GM12865 (cell line): Measurements from ENCODE around the gene LARP1.

Experiments used
- DNase-seq: peaks from one replicate; pipeline ENCODE4 v3.0.0; 2010; ENCODE audit warnings: low read depth
- H3K4me3 ChIP-seq: 2 replicates; pipeline ENCODE4 v1.5.1; 2011; ENCODE audit warnings: mild to moderate bottlenecking, low read depth, low read length, control low read depth
- CTCF ChIP-seq: IDR thresholded peaks from 2 replicates; pipeline ENCODE4 v1.5.1; 2011; ENCODE audit warnings: low read length, control low read depth, low read depth, inconsistent platforms; ENCODE audit not compliant: insufficient read depth; ENCODE audit errors: missing control alignments

LARP1 gene

GRCh38 chr5:154712518-154713437, 42.4 kb upstream of the LARP1 start:
- no peak overlapping the region for H3K4me3 ChIP-seq

GRCh38 chr5:154713615-154714125, 41.5 kb upstream of the LARP1 start:
- DNase-seq: no peak
- TF ChIP-seq CTCF: no peak
- no peak overlapping the region for H3K4me3 ChIP-seq

More at GRCh38 chr5:154712518-154713437, 42.4 kb upstream of the LARP1 start:
- TF ChIP-seq CTCF: no peak
- no peak for DNase-seq

GRCh38 chr5:154714266-154714986, 40.8 kb upstream of the LARP1 start:
- no peak overlapping the region for H3K4me3 ChIP-seq
- TF ChIP-seq CTCF: no peak
- peak; percentile 56 for DNase-seq

DNA sequence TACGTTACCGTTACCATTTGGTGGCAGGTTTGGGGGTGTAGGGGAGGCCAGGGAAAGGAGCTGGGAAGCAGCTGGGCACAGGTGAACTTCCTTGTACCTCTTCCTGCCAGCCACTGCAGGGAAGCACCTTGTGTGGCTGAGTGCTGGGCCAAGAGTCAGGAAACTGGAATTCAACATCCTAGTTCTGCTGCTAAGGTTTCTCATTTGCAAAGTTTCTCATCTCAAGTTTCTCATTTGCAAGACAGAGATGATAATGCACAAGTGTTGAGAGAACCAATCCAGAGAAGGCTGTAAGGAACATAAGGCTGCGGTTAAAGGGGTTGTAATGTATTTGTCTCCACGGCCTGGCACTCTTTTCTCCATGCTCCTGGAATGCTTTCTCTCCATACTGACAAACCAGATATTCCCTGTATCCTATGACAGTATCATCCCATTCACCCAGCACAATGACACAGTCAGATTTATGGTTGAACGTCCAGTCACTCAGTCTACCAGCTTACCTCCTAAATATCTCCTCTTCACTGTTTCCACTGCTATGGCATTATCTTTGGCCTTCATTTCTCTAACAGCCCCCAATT, 33.6 kb upstream of the LARP1 start:
- no peak for TF ChIP-seq CTCF
- H3K4me3 ChIP-seq: no peak overlapping the region
- DNase-seq: no peak

DNA sequence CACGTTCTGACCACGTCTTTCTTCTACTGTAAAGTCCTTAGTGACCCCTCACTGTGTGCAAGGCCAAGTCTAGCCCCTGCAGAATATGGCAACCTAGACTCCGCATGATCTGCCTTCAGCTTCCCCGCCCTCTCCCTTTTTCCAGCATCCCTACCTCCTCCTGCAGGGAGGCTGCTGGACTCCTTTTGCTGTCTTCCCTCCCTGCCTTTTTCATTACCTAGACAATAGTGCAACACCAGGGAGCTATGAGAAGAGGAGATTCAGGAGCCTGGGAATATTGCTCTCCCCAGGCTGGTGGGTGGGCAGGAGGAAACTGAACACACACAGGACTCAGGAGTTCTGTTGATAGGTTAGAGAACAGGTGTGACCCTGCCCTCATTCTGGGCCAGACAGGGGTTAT, 33.1 kb upstream of the LARP1 start:
- no peak for DNase-seq
- TF ChIP-seq CTCF: no peak
- no peak overlapping the region for H3K4me3 ChIP-seq

- TF ChIP-seq CTCF: no peak
Measured at GRCh38 chr5:154722936-154723335, 32.2 kb upstream of the LARP1 start.

More at GRCh38 chr5:154722936-154723335, 32.2 kb upstream of the LARP1 start:
- DNase-seq: no peak
- H3K4me3 ChIP-seq: no peak overlapping the region
